ENCODE results near the gene EEF1AKMT2.

GRCh38 chr10:124723826-124724225 lies 67.9 kb downstream of the EEF1AKMT2 start:
- TF ChIP-seq CTCF (conservative IDR thresholded peaks at IDR 0.05) (no peak), ZFX (IDR thresholded peaks at IDR 0.05) (no peak)
